ENCODE results near the gene CPTP. TPM values are rescaled to one million over a fixed set of nuclear protein-coding genes. Genes with fewer than 3 reads are reported as not detected.
A peak's percentile ranks its signal among the peaks of the same experiment; 100 is the strongest.

The CPTP gene
- total RNA-seq, 1 donor from 2014 or later, result 1.0 TPM

GRCh38 chr1:1286313-1287261, 38.0 kb upstream of the CPTP start:
- Histone ChIP-seq H3K9ac (no peak overlapping the region), H3K36me3 (no peaks in the 10 kb centered on the region), H3K9me3 (ENCODE audit: low read depth) (no peaks in the 10 kb centered on the region), H3K79me2 (ENCODE audit: low read depth) (no peaks in the 10 kb centered on the region), H3K4me1 (no peaks in the 10 kb centered on the region), H2AFZ (replicated peaks) (no peak overlapping the region), H3K4me2 (no peak overlapping the region), H3K4me3 (no peak overlapping the region), H3K27me3 (no peaks in the 10 kb centered on the region), H3K27ac (no peak overlapping the region), H3F3A (ENCODE audit: low read depth) (peaks cover 10% of the 10 kb centered on the region), H4K20me1 (ENCODE audit: low read depth) (no peaks in the 10 kb centered on the region)
- Mint-ChIP-seq H3K4me3 (no peak overlapping the region), H3K9me3 (no peaks in the 10 kb centered on the region), H3K27ac (no peak overlapping the region), H3K36me3 (no peaks in the 10 kb centered on the region), H3K27me3 (ENCODE audit: insufficient read depth, low read depth) (peaks cover 5% of the 10 kb centered on the region), H3K4me1 (peaks cover 11% of the 10 kb centered on the region)
- DNase-seq (ENCODE audit: low spot score), result no peak
- TF ChIP-seq, protein P1, sequence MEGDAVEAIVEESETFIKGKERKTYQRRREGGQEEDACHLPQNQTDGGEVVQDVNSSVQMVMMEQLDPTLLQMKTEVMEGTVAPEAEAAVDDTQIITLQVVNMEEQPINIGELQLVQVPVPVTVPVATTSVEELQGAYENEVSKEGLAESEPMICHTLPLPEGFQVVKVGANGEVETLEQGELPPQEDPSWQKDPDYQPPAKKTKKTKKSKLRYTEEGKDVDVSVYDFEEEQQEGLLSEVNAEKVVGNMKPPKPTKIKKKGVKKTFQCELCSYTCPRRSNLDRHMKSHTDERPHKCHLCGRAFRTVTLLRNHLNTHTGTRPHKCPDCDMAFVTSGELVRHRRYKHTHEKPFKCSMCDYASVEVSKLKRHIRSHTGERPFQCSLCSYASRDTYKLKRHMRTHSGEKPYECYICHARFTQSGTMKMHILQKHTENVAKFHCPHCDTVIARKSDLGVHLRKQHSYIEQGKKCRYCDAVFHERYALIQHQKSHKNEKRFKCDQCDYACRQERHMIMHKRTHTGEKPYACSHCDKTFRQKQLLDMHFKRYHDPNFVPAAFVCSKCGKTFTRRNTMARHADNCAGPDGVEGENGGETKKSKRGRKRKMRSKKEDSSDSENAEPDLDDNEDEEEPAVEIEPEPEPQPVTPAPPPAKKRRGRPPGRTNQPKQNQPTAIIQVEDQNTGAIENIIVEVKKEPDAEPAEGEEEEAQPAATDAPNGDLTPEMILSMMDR (IDR thresholded peaks at IDR 0.05), result no peak
- TF ChIP-seq EZH2phosphoT487 (IDR thresholded peaks at IDR 0.05) (no peak), EZH2 (IDR thresholded peaks at IDR 0.05) (no peak)

- Histone ChIP-seq H2AFZ (replicated peaks) (no peak overlapping the region), H4K20me1 (ENCODE audit: low read depth) (peaks cover 6% of the 10 kb centered on the region), H3K36me3 (no peaks in the 10 kb centered on the region), H3K27ac (no peak overlapping the region), H3K27me3 (no peaks in the 10 kb centered on the region), H3K4me2 (no peak overlapping the region), H3K9me3 (ENCODE audit: low read depth) (no peaks in the 10 kb centered on the region), H3F3A (ENCODE audit: low read depth) (peaks cover 10% of the 10 kb centered on the region), H3K9ac (no peak overlapping the region), H3K79me2 (ENCODE audit: low read depth) (no peaks in the 10 kb centered on the region), H3K4me3 (no peak overlapping the region), H3K4me1 (no peaks in the 10 kb centered on the region)
- Mint-ChIP-seq H3K36me3 (no peaks in the 10 kb centered on the region), H3K4me3 (no peak overlapping the region), H3K4me1 (peaks cover 9% of the 10 kb centered on the region), H3K27me3 (ENCODE audit: insufficient read depth, low read depth) (peaks cover 3% of the 10 kb centered on the region), H3K9me3 (no peaks in the 10 kb centered on the region), H3K27ac (no peak overlapping the region)
- DNase-seq (ENCODE audit: low spot score), result no peak
- TF ChIP-seq EZH2 (IDR thresholded peaks at IDR 0.05) (no peak), EZH2phosphoT487 (IDR thresholded peaks at IDR 0.05) (no peak)
- TF ChIP-seq, protein P1 (IDR thresholded peaks at IDR 0.05), result no peak
These were observed 37.1 kb upstream of the CPTP start for GRCh38 chr1:1287288-1288110.

- H3K36me3 ChIP-seq, result no peaks in the 10 kb centered on the region
- H3F3A ChIP-seq (ENCODE audit: low read depth), result peaks cover under 1% of the 10 kb centered on the region
- DNase-seq (ENCODE audit: low spot score), result peak; percentile 75
- no peak overlapping the region for H3K27ac ChIP-seq
- H3K9me3 ChIP-seq (ENCODE audit: low read depth), result no peaks in the 10 kb centered on the region
- H3K4me1 ChIP-seq, result no peaks in the 10 kb centered on the region
- H3K79me2 ChIP-seq (ENCODE audit: low read depth), result no peaks in the 10 kb centered on the region
- Mint-ChIP-seq H3K4me3 (no peak overlapping the region), H3K9me3 (no peaks in the 10 kb centered on the region), H3K27ac (no peak overlapping the region), H3K27me3 (ENCODE audit: insufficient read depth, low read depth) (no peaks in the 10 kb centered on the region), H3K36me3 (no peaks in the 10 kb centered on the region), H3K4me1 (no peaks in the 10 kb centered on the region)
- no peaks in the 10 kb centered on the region for H3K27me3 ChIP-seq
- peaks cover 7% of the 10 kb centered on the region for H4K20me1 ChIP-seq (ENCODE audit: low read depth)
- no peak overlapping the region for H2AFZ ChIP-seq (replicated peaks)
- TF ChIP-seq, protein P1 (IDR thresholded peaks at IDR 0.05), result peak; percentile 59
- TF ChIP-seq EZH2phosphoT487 (IDR thresholded peaks at IDR 0.05), result no peak
- TF ChIP-seq EZH2 (IDR thresholded peaks at IDR 0.05), result no peak
- no peak overlapping the region for H3K9ac ChIP-seq
- H3K4me2 ChIP-seq, result no peak overlapping the region
- no peak overlapping the region for H3K4me3 ChIP-seq
These were observed 34.3 kb upstream of the CPTP start for GRCh38 chr1:1290238-1290731.

All from neural progenitor cell (in vitro differentiated cells).